GM12892 (cell line): Measurements from ENCODE around the gene PDE10A.

Experiments
- DNase-seq: peaks from one replicate; pipeline ENCODE4 v3.0.0; 2011; ENCODE audit not compliant: insufficient read length
- FAIRE-seq: peaks from 2 replicates; lab custom pipeline; 2011; peaks lifted over from hg19 to GRCh38; lab: Jason Lieb, UNC
- POLR2A ChIP-seq: IDR thresholded peaks from 2 replicates; pipeline ENCODE4 v1.6.1; 2011; ENCODE audit warnings: low read depth, low read length, control low read depth
- POLR2AphosphoS5 ChIP-seq: IDR thresholded peaks from 2 replicates; pipeline ENCODE4 v1.6.1; 2011; ENCODE audit warnings: low read depth, low read length, control low read depth
- TAF1 ChIP-seq: IDR thresholded peaks from 2 replicates; pipeline ENCODE4 v1.6.1; 2011; ENCODE audit warnings: low read depth, mild to moderate bottlenecking, control low read depth, low read length, borderline replicate concordance

PDE10A gene

DNA sequence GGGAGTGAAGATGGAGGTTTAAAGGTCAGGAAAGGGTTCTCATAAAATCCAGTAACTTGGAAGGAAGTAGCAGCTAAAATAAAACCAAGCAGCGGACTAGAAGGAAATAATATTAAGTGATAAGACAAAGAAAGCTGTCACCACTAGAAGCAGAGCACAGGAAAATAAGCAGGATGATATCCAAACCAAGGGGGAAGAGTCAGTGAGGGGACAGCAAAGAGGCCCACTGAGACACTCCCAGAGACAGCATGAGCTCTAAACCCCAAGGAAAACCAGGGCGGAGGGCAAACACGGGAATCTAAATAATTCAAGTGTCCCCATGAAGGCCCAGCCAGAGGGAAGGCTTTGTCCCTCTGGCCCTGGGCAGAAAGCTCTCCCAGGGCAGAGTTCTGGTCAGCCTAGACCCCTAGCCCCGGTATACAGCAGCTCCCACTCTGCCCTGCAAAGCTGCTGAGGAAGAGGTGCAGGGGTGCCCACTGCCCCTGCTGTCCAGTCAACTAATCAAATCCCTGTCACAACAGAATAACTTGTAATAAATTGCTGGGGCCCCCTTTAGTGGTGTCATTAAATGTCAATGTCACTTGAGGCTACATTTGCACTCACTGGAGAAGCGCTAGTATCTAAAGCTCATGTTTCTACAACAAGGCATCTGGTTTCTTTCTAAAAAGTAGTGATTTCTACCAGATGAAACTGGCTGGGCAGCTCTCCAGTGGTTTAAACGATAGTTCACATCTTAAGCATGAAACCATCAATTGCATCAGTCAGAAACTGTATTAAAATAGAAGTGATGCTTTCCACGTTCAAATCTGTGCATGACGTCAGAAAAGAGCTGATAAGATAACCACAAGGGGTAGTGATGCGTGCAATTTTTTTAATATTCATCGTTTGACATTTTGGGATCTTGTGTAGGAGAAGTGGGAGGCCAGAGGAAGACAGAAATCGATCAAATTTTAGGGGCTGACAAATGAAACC is 13.6 kb downstream of the PDE10A start:
- DNase-seq (no peak), FAIRE-seq (no peak)
- TF ChIP-seq POLR2AphosphoS5 (no peak), POLR2A (no peak), TAF1 (no peak)

DNA sequence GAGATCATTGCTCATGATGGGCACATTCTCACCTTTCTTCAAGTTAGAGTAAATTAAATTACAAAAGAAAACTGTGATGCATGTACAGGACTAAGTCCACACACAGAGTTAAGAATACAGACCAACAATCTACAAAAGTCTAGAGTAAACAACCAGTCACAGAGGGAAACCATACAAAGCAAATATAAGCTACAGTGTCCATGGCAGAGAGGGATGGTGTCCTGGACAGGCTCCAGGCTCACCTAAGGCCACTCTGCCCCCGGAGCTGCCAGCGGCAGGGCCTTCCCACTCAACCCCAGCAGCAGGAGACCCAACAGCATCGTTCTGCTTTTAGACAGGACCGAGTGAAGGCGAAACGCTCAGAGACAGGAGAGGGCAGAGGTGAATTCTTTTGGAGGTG is 16.0 kb downstream of the PDE10A start:
- DNase-seq (no peak), FAIRE-seq (no peak)
- TF ChIP-seq TAF1 (no peak), POLR2A (no peak), POLR2AphosphoS5 (no peak)

DNA sequence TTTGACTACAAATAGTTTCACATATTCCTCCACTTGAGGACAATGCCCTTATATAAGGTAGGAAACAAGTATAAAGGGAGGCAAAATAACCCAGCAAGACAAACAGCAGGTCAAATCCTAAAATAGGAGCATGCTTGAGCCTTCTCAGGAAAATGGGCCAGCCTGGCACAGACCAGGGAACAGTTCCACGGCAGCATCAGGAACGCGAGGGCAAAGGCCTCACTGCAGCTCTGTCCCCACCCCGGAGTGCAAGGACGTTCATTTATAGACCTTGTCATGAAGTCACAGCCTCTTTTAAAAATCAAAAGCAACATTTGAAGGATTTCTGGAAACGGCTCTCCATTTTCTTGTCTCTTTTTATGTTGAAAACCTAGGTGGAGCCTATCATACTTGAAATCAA is 17.1 kb downstream of the PDE10A start:
- DNase-seq (no peak), FAIRE-seq (no peak)

DNA sequence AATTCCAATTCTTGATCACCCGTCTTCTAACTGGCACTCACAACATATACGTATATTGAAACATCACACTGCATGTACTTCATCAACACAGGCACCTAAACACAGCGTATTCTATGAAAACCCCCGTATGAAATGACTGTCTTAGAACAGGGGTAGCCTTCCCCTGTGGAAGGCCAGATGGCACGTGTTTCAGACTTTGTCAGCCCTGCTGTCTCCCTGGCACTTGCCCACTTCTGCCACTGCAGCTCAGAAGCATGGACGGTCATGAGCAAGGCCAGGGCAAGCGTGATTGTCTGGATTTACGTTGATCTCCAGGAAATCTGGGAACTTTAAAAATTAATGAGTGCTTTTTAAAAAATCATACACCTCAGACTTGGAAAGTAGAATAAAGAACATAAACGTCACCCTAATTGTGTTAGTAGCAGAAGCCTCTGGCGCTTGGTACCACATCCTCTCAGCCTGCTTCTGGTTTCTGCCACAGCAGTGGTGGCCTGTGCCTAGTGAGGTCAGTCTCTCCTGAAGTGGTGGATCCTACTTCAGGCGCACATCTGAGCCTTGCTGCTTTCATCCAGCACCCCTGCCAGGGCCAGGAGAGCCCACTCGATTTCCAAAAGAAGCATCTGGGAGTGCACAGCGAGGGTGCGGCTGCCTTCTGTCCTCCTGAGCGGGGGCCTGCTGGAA is 18.3 kb downstream of the PDE10A start:
- DNase-seq (no peak), FAIRE-seq (no peak)
- no peak for TF ChIP-seq POLR2A
- TF ChIP-seq POLR2AphosphoS5 = no peak
- no peak for TF ChIP-seq TAF1

More for the DNA sequence above, 17.1 kb downstream of the PDE10A start:
- no peak for TF ChIP-seq POLR2A
- TF ChIP-seq POLR2AphosphoS5 = no peak
- no peak for TF ChIP-seq TAF1

DNA sequence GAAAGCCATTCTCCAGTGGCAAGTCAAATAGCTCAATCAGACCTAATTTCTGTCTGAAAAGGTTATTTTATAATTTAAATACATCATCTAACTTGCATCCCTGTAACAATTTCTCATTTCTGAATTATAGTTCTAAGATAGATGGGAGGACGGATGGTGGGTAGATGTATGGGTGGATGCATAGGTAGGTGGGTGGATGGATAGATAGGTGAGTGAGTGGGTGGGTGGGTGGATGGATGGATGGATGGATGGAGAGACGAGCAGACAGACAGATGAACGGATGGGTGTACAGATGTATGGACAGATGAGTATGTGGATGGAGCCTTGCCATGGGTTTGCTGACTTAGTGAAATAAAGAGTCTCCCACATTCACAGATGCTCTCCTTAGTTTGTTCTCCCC is 20.0 kb downstream of the PDE10A start:
- DNase-seq (no peak), FAIRE-seq (no peak)
- TF ChIP-seq POLR2A (no peak), TAF1 (no peak), POLR2AphosphoS5 (no peak)

DNA sequence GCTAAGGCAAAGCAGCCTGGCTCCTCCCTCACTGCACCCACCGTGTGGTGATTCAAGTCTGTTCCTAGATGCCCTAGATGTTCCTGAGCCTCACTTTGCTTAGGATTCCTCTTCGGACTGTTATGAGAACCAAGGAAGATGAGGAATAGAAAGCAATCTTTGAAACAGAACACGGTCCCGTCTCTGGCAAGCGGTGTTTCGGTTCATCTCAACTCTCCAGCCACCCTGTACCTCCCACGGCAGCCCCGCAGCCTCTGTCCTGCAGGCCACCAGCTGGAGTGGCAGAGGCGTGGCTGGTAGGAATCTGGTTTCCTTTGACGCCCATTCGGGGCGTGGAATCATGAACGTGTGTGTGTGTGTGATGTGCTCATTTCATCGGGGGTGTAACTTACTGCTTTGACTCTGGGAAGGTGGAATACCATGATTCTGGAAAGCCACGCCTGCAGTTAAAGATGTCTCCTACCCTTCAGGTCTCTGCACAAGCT is 21.3 kb downstream of the PDE10A start:
- no peak for TF ChIP-seq POLR2AphosphoS5
- no peak for TF ChIP-seq TAF1
- no peak for TF ChIP-seq POLR2A
- DNase-seq (no peak), FAIRE-seq (no peak)

DNA sequence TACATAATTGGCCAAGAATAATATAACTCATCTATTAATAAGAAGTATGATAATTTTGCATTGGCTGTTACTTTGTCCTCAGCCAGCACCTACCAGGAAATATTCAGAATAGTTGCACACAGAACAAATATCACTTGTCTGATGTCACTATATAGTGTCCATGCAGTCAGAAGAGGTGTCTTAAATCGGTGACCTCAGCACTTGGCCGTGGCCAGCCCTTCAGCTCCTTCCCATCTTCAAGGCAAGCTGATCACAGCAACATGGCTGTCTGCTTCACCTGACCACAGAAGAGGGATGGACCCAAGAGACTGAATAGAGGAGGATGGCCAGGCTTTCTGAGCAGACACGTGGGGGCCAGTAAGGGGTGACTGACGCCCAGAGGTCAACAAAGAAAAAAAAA is 22.2 kb downstream of the PDE10A start:
- DNase-seq = no peak
- TF ChIP-seq POLR2AphosphoS5 (no peak), TAF1 (no peak), POLR2A (no peak)
- no peak for FAIRE-seq

DNA sequence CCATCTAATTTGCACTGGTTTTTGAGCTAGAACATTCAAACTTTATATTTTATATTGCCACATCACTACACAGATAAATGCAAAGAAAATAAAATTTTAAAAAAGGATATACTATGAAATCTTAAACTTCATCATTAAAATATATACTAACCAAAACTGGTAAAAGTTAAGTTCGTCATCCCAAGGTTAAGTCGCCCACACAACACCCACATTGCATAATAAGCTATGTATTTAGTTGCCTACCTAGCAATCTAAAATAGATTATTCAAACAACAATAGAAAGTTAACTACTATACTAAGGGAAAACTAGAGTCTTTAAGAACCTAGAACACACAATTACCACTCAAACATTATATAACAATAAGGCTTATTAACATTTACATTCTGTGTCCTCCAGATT is 24.5 kb downstream of the PDE10A start:
- DNase-seq (no peak), FAIRE-seq (no peak)
- TF ChIP-seq POLR2AphosphoS5 (no peak), POLR2A (no peak), TAF1 (no peak)

DNA sequence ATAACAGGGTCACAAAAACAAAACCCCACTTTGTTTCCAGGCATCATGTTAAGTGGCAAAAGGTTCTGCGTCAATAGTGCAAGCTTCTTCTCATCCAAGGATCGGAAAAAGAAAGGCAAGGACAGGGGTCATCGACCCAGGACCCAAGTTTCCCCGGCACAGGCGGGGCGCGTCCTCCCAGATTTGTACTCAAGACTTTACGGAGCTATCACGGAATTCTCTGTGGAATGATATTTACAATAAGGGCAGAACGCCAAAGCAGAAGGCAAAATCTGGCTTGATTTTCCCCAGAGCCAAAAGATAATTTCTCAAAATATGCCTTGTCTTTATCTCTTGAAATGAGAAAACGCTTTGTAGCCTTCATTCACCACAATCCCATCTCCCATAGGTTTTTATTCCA is 25.5 kb downstream of the PDE10A start:
- DNase-seq (no peak), FAIRE-seq (no peak)
- no peak for TF ChIP-seq TAF1
- no peak for TF ChIP-seq POLR2AphosphoS5
- no peak for TF ChIP-seq POLR2A

DNA sequence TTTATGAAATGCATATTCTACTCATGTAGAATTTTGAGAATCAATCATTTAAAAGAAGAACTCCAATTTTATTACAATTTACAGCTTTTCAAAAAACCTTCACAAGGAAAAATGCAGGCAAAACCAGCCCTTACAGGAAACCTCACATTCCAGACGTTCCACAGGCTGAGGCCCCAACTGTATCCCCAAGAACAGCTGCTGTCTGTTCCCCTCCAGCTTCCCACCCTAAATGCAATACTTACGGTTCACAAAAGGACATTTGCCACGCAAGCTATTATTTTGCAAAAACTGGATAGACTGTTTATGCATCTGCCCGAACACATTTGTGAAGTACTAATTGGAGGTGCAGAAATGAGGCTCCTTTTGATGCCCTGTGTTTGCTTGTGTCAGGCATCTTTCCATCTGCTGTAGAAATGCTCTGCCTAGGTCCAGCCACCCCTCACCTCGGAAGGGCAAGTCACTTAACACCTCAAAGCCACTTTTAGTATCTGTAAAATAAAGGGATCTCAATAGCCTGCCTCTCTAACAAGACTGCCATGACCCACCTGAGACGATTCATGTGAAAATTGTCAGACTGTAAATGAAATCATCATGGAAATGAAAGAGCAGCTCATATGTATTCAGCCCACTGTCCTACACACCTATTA is 26.5 kb downstream of the PDE10A start:
- DNase-seq (no peak), FAIRE-seq (no peak)
- TF ChIP-seq POLR2AphosphoS5 (no peak), POLR2A (no peak), TAF1 (no peak)

DNA sequence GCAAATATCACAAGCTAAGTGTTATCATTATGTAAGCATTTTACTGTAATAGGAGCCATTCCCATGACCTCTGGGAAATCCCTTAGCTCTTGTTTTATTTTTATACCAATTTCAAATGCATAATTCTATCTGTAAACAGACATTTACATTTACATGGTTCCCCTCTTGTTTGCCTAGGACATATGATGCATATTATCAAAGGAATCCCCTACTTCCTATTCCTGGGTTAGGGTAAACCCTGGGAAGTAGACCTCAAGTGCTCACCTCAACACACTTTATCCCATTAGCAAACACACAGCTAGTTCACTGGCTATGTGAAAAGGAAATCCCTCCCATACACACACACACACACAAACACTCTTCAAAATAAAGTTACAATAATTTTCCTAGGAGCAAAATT is 27.1 kb downstream of the PDE10A start:
- FAIRE-seq (no peak), DNase-seq (no peak)
- TF ChIP-seq POLR2AphosphoS5 (no peak), TAF1 (no peak), POLR2A (no peak)
